Articular chondrocyte of knee joint (primary cell): ENCODE results near the gene LHX8. TPM values are rescaled to one million over a fixed set of nuclear protein-coding genes. Genes with fewer than 3 reads are reported as not detected.

ENCODE experiments used
- small RNA-seq: library from RNA; depleted of rRNA; stranded (forward); fragments of <200 nt; gene quantifications from one replicate; pipeline ENCODE3, GENCODE V24; 2012
- total RNA-seq: library from RNA; depleted of rRNA; stranded (reverse); fragments of >200 nt; gene quantifications from 2 replicates; pipeline ENCODE4 v1.2.3, GENCODE V29; 2012

The LHX8 gene
- total RNA-seq: 0.13 TPM in 1 of 2 replicates, not detected in the other

DNA sequence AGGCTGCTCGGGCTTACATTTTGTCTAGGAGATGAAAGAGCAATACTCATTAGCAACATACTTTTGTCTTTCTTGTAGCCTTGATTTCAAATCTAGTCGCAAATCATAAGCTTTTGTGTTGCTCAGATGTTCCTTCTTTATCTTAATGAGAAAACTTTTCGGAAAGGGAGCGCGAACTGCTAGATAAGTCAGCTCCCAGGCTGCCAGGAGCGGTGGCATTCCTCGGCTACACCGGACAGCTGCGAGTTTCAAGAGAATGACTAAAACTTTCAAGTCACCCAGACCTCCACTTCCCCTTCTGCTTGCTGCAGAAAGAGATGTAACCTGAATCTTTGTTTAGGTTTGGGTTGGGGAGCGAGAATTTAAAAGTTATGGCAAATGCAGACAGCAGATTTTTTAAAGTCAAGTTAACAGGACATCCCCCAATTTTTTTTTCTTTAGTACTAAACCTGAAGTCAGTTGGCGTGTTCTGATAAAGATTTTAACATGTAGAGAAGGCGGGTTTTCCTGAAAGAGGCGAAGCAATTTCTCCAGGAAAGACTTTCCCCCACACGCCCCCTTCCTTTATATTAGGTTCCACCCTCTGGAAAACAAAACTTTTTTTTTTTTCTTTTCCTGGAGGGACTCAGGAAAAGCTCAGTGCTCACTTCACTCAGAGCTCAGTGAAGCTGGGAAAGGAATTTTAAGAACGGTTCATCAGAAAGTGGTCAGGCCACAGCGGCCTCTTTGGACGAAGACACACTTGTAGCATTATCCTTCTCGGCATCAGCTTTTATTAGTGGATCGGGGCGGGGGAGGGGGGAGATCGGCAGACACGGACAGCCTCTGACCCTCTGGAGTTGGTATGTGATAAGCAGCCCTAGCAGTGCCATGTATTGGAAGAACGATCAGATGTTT is at the start of gene LHX8:
Gene LHX8, plus strand, starts transcription at position 639 of the 897 bp plus-strand sequence. CDS start 2,227 bp downstream, outside the sequence.

Small RNA genes lying within 50 kb of the gene (small RNA-seq; reads per million reads assigned to genes)
- gene RNU6-622P: not detected
